Peyer's patch (tissue), 4 donors: ENCODE data around the gene TRIAP1.

Experiments
- POLR2A ChIP-seq, 2 donors: fragments of 450-650 bp; IDR thresholded peaks; one replicate each; pipeline ENCODE4 v1.5.1; 2017; ENCODE audit warnings: antibody characterized with exemption in 2 of 2, mild to moderate bottlenecking in 2 of 2, moderate library complexity in 2 of 2
- TF ChIP-seq, protein P1 (sequence below), 6 experiments: fragments of 450-650 bp in 4 of 6; fragments of 200-600 bp in 2 of 6; sonication (generic) in 1 of 6; IDR thresholded peaks; one replicate each; pipeline ENCODE4 v1.5.1; 2017 to 2019; ENCODE audit warnings: antibody characterized with exemption in 6 of 6, mild to moderate bottlenecking in 3 of 6, moderate library complexity in 1 of 6

DNA sequence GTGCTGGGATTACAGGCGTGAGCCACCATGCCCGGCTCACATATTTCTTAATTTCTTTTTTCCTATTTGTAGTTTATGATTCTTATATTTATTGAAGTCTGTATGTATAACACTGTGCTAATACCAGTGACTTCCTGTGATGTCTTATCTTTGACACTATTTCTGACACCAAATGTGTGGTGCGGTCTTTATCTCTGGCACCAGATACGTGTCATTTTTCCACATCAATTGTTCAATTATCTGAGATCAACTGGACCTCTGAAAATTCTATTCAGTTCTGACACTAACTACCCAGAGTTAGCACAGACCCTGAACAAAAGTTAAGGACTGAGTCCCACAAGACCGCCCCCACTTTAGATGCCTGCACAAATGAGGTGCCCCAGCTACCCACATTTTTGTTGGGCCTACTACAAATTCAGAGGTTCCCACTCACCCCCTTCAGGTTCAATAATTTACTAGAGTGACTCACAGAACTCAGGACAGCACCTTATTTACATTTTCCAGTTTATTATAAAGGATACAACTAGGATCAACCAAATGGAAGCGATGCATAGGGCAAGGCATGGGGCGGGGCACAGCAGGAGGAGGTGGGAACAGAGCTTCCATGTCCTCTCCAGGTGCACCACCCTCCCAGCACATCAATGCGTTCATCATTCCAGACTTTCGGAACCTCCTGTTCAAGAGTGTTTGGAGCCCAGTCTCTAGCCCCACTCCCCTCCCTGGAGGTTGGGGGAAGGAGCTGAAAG, 35.0 kb upstream of the TRIAP1 start:
- TF ChIP-seq, protein P1, sequence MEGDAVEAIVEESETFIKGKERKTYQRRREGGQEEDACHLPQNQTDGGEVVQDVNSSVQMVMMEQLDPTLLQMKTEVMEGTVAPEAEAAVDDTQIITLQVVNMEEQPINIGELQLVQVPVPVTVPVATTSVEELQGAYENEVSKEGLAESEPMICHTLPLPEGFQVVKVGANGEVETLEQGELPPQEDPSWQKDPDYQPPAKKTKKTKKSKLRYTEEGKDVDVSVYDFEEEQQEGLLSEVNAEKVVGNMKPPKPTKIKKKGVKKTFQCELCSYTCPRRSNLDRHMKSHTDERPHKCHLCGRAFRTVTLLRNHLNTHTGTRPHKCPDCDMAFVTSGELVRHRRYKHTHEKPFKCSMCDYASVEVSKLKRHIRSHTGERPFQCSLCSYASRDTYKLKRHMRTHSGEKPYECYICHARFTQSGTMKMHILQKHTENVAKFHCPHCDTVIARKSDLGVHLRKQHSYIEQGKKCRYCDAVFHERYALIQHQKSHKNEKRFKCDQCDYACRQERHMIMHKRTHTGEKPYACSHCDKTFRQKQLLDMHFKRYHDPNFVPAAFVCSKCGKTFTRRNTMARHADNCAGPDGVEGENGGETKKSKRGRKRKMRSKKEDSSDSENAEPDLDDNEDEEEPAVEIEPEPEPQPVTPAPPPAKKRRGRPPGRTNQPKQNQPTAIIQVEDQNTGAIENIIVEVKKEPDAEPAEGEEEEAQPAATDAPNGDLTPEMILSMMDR (IDR thresholded peaks at IDR 0.05) = no peak
- no peak for TF ChIP-seq POLR2A (IDR thresholded peaks at IDR 0.05)
